Germinal center (tissue), 1 donor: ENCODE results near the gene ZMIZ2.
"Not testable (repeated sequence)": the region's sequence is repeated elsewhere in the genome, so short reads cannot be mapped to it uniquely, and the experiment has no call there.

Experiments used
- DNase-seq: peaks from one replicate; pipeline ENCODE4 v3.0.0; 2012; ENCODE audit warnings: mixed read lengths, low spot score

ZMIZ2 gene

GRCh38 chr7:44774486-44774885 is 25.8 kb downstream of the ZMIZ2 start:
- DNase-seq: not testable (repeated sequence)

- DNase-seq: no peak
These were observed 26.9 kb downstream of the ZMIZ2 start for GRCh38 chr7:44775383-44776107.

- DNase-seq: no peak
These were observed 27.6 kb downstream of the ZMIZ2 start for GRCh38 chr7:44776211-44776610.

GRCh38 chr7:44782460-44782859 is 33.8 kb downstream of the ZMIZ2 start:
- no peak for DNase-seq

GRCh38 chr7:44783407-44783806 is 34.8 kb downstream of the ZMIZ2 start:
- DNase-seq: no peak

- no peak for DNase-seq
These were observed 35.7 kb downstream of the ZMIZ2 start for GRCh38 chr7:44784364-44784763.

GRCh38 chr7:44785218-44785617 is 36.6 kb downstream of the ZMIZ2 start:
- not testable (repeated sequence) for DNase-seq

- no peak for DNase-seq
These were observed 38.4 kb downstream of the ZMIZ2 start for GRCh38 chr7:44787041-44787440.

GRCh38 chr7:44787762-44788161 is 39.1 kb downstream of the ZMIZ2 start:
- DNase-seq: no peak

GRCh38 chr7:44789990-44790389 is 41.3 kb downstream of the ZMIZ2 start:
- DNase-seq: no peak

GRCh38 chr7:44791278-44792219 is 42.9 kb downstream of the ZMIZ2 start:
- DNase-seq: no peak

GRCh38 chr7:44793919-44794318 is 45.3 kb downstream of the ZMIZ2 start:
- no peak for DNase-seq

GRCh38 chr7:44794331-44794730 is 45.7 kb downstream of the ZMIZ2 start:
- no peak for DNase-seq

- peak; percentile 62 for DNase-seq
These were observed 47.4 kb downstream of the ZMIZ2 start for GRCh38 chr7:44796034-44796503.

- DNase-seq: peak; percentile 100
These were observed 48.1 kb downstream of the ZMIZ2 start, which contains the start of gene PPIA for GRCh38 chr7:44796504-44797328. TSS of gene PPIA (plus strand) at chr7:44796681. CDS start at chr7:44796725, 44 bp downstream.

GRCh38 chr7:44797329-44798258 is 48.9 kb downstream of the ZMIZ2 start:
- DNase-seq: peak; percentile 77

GRCh38 chr7:44798649-44799305 is 50.1 kb downstream of the ZMIZ2 start:
- DNase-seq: no peak

- DNase-seq: no peak
These were observed 51.3 kb downstream of the ZMIZ2 start for GRCh38 chr7:44799939-44800338.

- no peak for DNase-seq
These were observed 53.2 kb downstream of the ZMIZ2 start for GRCh38 chr7:44801890-44802289.

GRCh38 chr7:44802418-44803025 is 53.9 kb downstream of the ZMIZ2 start:
- DNase-seq: no peak
